ENCODE measurements around the gene GDPD5.

Gene GDPD5

DNA sequence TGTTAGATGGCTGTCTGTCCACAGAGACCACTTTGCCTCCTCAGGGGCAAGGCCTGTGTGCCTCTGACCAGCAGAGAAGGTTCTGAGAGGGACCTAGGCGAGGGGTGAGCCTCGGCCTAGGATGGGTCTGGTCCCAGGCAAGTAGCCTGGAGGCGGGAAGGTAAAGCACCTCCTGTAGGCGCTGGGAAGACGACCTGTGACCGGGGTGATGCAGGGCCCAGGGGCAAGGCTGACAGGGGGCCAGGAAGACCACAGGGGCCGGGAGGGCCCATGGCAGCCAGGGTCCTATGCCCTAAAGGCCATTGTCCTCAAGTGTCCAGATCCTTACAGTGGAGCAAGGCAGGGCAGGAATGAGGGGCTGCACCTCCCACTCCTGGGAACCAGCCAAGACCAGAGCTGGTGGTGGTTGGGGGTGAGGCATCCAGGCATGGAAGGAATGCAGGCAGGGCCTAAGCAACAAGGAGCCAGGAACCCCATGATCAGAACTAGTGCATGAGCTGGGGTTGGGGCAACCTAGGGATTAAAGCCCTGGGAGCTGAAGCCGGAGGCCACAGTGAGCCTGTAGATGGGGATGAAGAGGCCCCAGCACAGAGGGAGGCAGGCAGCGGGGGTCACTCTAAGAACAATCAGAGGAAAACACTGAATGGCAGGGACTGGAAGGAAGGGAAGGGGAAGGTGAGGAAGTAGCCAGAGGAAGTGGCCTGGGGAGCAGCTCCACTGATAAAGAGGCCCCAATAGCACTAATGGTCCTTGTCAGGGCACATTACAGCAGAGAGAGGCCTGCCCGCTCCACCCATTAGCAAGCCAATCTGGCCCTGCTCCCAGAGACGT, 59.8 kb downstream of the GDPD5 start:
- Histone ChIP-seq H3K4me1 (ENCODE audit: control insufficient read depth, insufficient read depth, low read length) (peaks cover 35% of the 10 kb centered on the region), H3K36me3 (ENCODE audit: control insufficient read depth, insufficient read depth, low read length) (no peaks in the 10 kb centered on the region), H3K27me3 (ENCODE audit: control insufficient read depth, insufficient read depth, low read length) (no peaks in the 10 kb centered on the region), H3K27ac (ENCODE audit: low read depth, low read length) (peak overlapping the region; percentile 39), H3K9me3 (ENCODE audit: control insufficient read depth, insufficient read depth, low read length) (no peaks in the 10 kb centered on the region), H3K9ac (ENCODE audit: low read depth, low read length) (no peak overlapping the region), H3K4me3 (ENCODE audit: low read depth, low read length) (no peak overlapping the region)

- Histone ChIP-seq H3K4me3 (ENCODE audit: low read depth, low read length) (no peak overlapping the region), H3K9me3 (ENCODE audit: control insufficient read depth, insufficient read depth, low read length) (no peaks in the 10 kb centered on the region), H3K27ac (ENCODE audit: low read depth, low read length) (peak overlapping the region; percentile 94), H3K4me1 (ENCODE audit: control insufficient read depth, insufficient read depth, low read length) (peaks cover 29% of the 10 kb centered on the region; the same call in 1 of the 2 replicates), H3K36me3 (ENCODE audit: control insufficient read depth, insufficient read depth, low read length) (no peaks in the 10 kb centered on the region), H3K9ac (ENCODE audit: low read depth, low read length) (no peak overlapping the region), H3K27me3 (ENCODE audit: control insufficient read depth, insufficient read depth, low read length) (no peaks in the 10 kb centered on the region)
Measured at GRCh38 chr11:75463106-75463774, 62.5 kb downstream of the GDPD5 start.

DNA sequence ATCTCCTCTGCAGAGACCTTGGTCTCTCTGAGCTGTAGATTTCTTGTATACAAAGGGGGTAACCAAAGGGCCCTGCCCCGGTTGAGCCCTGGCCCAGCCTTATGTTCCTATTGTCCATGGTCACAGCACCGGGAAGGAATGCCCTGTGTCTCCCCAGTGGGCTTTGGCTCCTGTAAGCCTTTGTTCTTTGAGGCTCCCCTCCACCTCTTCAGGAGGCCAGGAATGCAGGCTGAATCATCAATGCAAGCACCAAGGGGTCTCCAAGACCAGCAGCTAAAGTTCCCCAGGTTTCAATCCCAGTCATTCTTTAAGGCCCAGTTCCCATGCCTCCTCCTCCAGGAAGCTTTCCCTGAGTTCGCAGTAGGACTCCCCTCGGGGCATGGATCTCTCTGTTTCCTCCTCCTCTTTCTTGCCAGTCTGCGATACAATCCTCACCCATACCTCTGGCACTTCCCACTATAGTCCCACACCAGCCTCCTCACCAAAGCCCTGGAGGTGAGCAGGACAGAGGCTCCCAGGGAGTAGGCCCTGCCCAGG, 63.6 kb downstream of the GDPD5 start:
- H3K27me3 ChIP-seq (ENCODE audit: control insufficient read depth, insufficient read depth, low read length): no peaks in the 10 kb centered on the region
- no peak overlapping the region; the same call in 1 of the 2 replicates for H3K9ac ChIP-seq (ENCODE audit: low read depth, low read length)
- no peaks in the 10 kb centered on the region for H3K36me3 ChIP-seq (ENCODE audit: control insufficient read depth, insufficient read depth, low read length)
- H3K4me3 ChIP-seq (ENCODE audit: low read depth, low read length): no peak overlapping the region
- H3K9me3 ChIP-seq (ENCODE audit: control insufficient read depth, insufficient read depth, low read length): no peaks in the 10 kb centered on the region
- H3K27ac ChIP-seq (ENCODE audit: low read depth, low read length): peak overlapping the region; percentile 94
- H3K4me1 ChIP-seq (ENCODE audit: control insufficient read depth, insufficient read depth, low read length): peaks cover 27% of the 10 kb centered on the region; the same call in 1 of the 2 replicates

DNA sequence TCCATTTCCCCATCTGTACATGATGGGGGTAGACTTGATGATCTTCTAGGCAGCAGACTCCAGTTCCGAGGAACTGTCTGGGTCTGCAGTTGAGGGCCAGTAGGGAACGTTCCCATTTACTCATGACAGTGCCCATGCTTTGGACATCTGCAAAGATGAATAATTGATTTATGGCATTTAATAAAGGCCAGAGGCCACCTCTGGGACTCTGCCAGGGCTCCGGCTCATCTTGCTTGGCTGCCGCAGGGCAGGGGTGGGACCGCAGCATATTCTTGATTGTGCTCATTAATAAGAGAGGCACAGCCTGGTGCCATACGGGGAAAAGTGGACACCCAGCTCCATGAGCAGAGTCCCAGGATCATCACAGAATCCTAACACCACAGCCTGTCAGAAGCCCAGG, 64.6 kb downstream of the GDPD5 start:
- Histone ChIP-seq H3K36me3 (ENCODE audit: control insufficient read depth, insufficient read depth, low read length) (no peaks in the 10 kb centered on the region), H3K4me3 (ENCODE audit: low read depth, low read length) (no peak overlapping the region)

GRCh38 chr11:75456596-75457183, 69.1 kb downstream of the GDPD5 start:
- peaks cover 2% of the 10 kb centered on the region; the same call in 1 of the 2 replicates for H3K4me1 ChIP-seq (ENCODE audit: control insufficient read depth, insufficient read depth, low read length)
- H3K9ac ChIP-seq (ENCODE audit: low read depth, low read length): no peak overlapping the region
- no peaks in the 10 kb centered on the region for H3K36me3 ChIP-seq (ENCODE audit: control insufficient read depth, insufficient read depth, low read length)
- H3K27me3 ChIP-seq (ENCODE audit: control insufficient read depth, insufficient read depth, low read length): no peaks in the 10 kb centered on the region
- H3K4me3 ChIP-seq (ENCODE audit: low read depth, low read length): no peak overlapping the region
- no peaks in the 10 kb centered on the region for H3K9me3 ChIP-seq (ENCODE audit: control insufficient read depth, insufficient read depth, low read length)
- H3K27ac ChIP-seq (ENCODE audit: low read depth, low read length): no peak overlapping the region

More for the DNA sequence above, 64.6 kb downstream of the GDPD5 start:
- peak overlapping the region; percentile 94 for H3K27ac ChIP-seq (ENCODE audit: low read depth, low read length)
- H3K27me3 ChIP-seq (ENCODE audit: control insufficient read depth, insufficient read depth, low read length): no peaks in the 10 kb centered on the region
- no peak overlapping the region for H3K9ac ChIP-seq (ENCODE audit: low read depth, low read length)
- H3K9me3 ChIP-seq (ENCODE audit: control insufficient read depth, insufficient read depth, low read length): no peaks in the 10 kb centered on the region
- H3K4me1 ChIP-seq (ENCODE audit: control insufficient read depth, insufficient read depth, low read length): peaks cover 26% of the 10 kb centered on the region; the same call in 1 of the 2 replicates

- Histone ChIP-seq H3K27me3 (ENCODE audit: control insufficient read depth, insufficient read depth, low read length) (no peaks in the 10 kb centered on the region; the same call in 1 of the 2 replicates), H3K4me1 (ENCODE audit: control insufficient read depth, insufficient read depth, low read length) (no peaks in the 10 kb centered on the region; the same call in 1 of the 2 replicates), H3K36me3 (ENCODE audit: control insufficient read depth, insufficient read depth, low read length) (no peaks in the 10 kb centered on the region), H3K9ac (ENCODE audit: low read depth, low read length) (no peak overlapping the region), H3K4me3 (ENCODE audit: low read depth, low read length) (no peak overlapping the region), H3K9me3 (ENCODE audit: control insufficient read depth, insufficient read depth, low read length) (no peaks in the 10 kb centered on the region), H3K27ac (ENCODE audit: low read depth, low read length) (no peak overlapping the region)
Measured at GRCh38 chr11:75454987-75455386, 70.8 kb downstream of the GDPD5 start.

GRCh38 chr11:75453916-75454655, 71.7 kb downstream of the GDPD5 start:
- Histone ChIP-seq H3K36me3 (ENCODE audit: control insufficient read depth, insufficient read depth, low read length) (no peaks in the 10 kb centered on the region), H3K4me1 (ENCODE audit: control insufficient read depth, insufficient read depth, low read length) (no peaks in the 10 kb centered on the region; the same call in 1 of the 2 replicates), H3K27ac (ENCODE audit: low read depth, low read length) (no peak overlapping the region), H3K27me3 (ENCODE audit: control insufficient read depth, insufficient read depth, low read length) (no peaks in the 10 kb centered on the region; the same call in 1 of the 2 replicates), H3K9ac (ENCODE audit: low read depth, low read length) (no peak overlapping the region), H3K4me3 (ENCODE audit: low read depth, low read length) (no peak overlapping the region), H3K9me3 (ENCODE audit: control insufficient read depth, insufficient read depth, low read length) (no peaks in the 10 kb centered on the region)

- Histone ChIP-seq H3K36me3 (ENCODE audit: control insufficient read depth, insufficient read depth, low read length) (no peaks in the 10 kb centered on the region), H3K27ac (ENCODE audit: low read depth, low read length) (no peak overlapping the region), H3K4me1 (ENCODE audit: control insufficient read depth, insufficient read depth, low read length) (no peaks in the 10 kb centered on the region; the same call in 1 of the 2 replicates), H3K9ac (ENCODE audit: low read depth, low read length) (no peak overlapping the region), H3K27me3 (ENCODE audit: control insufficient read depth, insufficient read depth, low read length) (no peaks in the 10 kb centered on the region; the same call in 1 of the 2 replicates), H3K4me3 (ENCODE audit: low read depth, low read length) (no peak overlapping the region), H3K9me3 (ENCODE audit: control insufficient read depth, insufficient read depth, low read length) (no peaks in the 10 kb centered on the region)
Measured at GRCh38 chr11:75450826-75451821, 74.6 kb downstream of the GDPD5 start.

GRCh38 chr11:75450236-75450635, 75.5 kb downstream of the GDPD5 start:
- Histone ChIP-seq H3K36me3 (ENCODE audit: control insufficient read depth, insufficient read depth, low read length) (no peaks in the 10 kb centered on the region), H3K27me3 (ENCODE audit: control insufficient read depth, insufficient read depth, low read length) (no peaks in the 10 kb centered on the region; the same call in 1 of the 2 replicates)

More at GRCh38 chr11:75450236-75450635, 75.5 kb downstream of the GDPD5 start:
- Histone ChIP-seq H3K4me1 (ENCODE audit: control insufficient read depth, insufficient read depth, low read length) (no peaks in the 10 kb centered on the region; the same call in 1 of the 2 replicates), H3K4me3 (ENCODE audit: low read depth, low read length) (no peak overlapping the region), H3K27ac (ENCODE audit: low read depth, low read length) (no peak overlapping the region), H3K9ac (ENCODE audit: low read depth, low read length) (no peak overlapping the region), H3K9me3 (ENCODE audit: control insufficient read depth, insufficient read depth, low read length) (no peaks in the 10 kb centered on the region)
